HG02970 (cell line): ENCODE measurements around the gene TPO.

Source experiments
- ATAC-seq: cut with Tn5 transposase; IDR thresholded peaks from one replicate; pipeline ENCODE4 v1.9.1; 2021; ENCODE audit warnings: mild to moderate bottlenecking, moderate library complexity, moderate number of reproducible peaks; ENCODE audit not compliant: unreplicated experiment, low FRiP score

Gene TPO

GRCh38 chr2:1440581-1440980, 27.3 kb downstream of the TPO start:
- no peak for ATAC-seq

- ATAC-seq: no peak
These were observed 33.0 kb downstream of the TPO start for GRCh38 chr2:1446301-1446700.

- no peak for ATAC-seq
These were observed 34.7 kb downstream of the TPO start for GRCh38 chr2:1448009-1448408.

GRCh38 chr2:1450915-1451314, 37.7 kb downstream of the TPO start:
- no peak for ATAC-seq

GRCh38 chr2:1451422-1451821, 38.2 kb downstream of the TPO start:
- no peak for ATAC-seq

GRCh38 chr2:1453561-1453960, 40.3 kb downstream of the TPO start:
- ATAC-seq: no peak

- no peak for ATAC-seq
These were observed 41.1 kb downstream of the TPO start for GRCh38 chr2:1454346-1454745.

GRCh38 chr2:1455466-1455865, 42.2 kb downstream of the TPO start:
- no peak for ATAC-seq

- ATAC-seq: no peak
These were observed 45.2 kb downstream of the TPO start for GRCh38 chr2:1458432-1458831.

- ATAC-seq: no peak
These were observed 46.5 kb downstream of the TPO start for GRCh38 chr2:1459727-1460126.

- ATAC-seq: no peak
These were observed 47.7 kb downstream of the TPO start for GRCh38 chr2:1460851-1461418.

GRCh38 chr2:1461507-1462390, 48.5 kb downstream of the TPO start:
- no peak for ATAC-seq

GRCh38 chr2:1462994-1463393, 49.7 kb downstream of the TPO start:
- ATAC-seq: no peak

GRCh38 chr2:1472350-1472749, 59.1 kb downstream of the TPO start:
- ATAC-seq: no peak

- no peak for ATAC-seq
These were observed 63.4 kb downstream of the TPO start for GRCh38 chr2:1476617-1477195.

GRCh38 chr2:1477196-1478040, 64.2 kb downstream of the TPO start:
- ATAC-seq: no peak

- no peak for ATAC-seq
These were observed 65.3 kb downstream of the TPO start for GRCh38 chr2:1478311-1479305.

GRCh38 chr2:1479346-1479745, 66.1 kb downstream of the TPO start:
- no peak for ATAC-seq

GRCh38 chr2:1480671-1481076, 67.4 kb downstream of the TPO start:
- ATAC-seq: no peak
